ENCODE data around the gene LSM14B.

LSM14B gene

GRCh38 chr20:62137478-62138203 is 15.4 kb downstream of the LSM14B start:
- CTCF ChIA-PET, result interaction anchor here (0.7 to 11.6 kb wide), 12 partner anchors 10 to 128 kb away, joined by 3 to 134 read pairs (median 5); no protein-coding TSS in a partner anchor
- H3K4me3 ChIP-seq (ENCODE audit: low read depth, low read length), result no peak overlapping the region
- DNase-seq (ENCODE audit: low read depth, low spot score), result no peak
- TF ChIP-seq CTCF (IDR thresholded peaks at IDR 0.05; ENCODE audit: insufficient read depth, low read length, missing control alignments), result no peak
- POLR2A ChIA-PET, result no interaction called here

- H3K4me3 ChIP-seq (ENCODE audit: low read depth, low read length), result no peak overlapping the region
- CTCF ChIA-PET, result interaction anchor here (0.9 to 11.6 kb wide), 10 partner anchors 10 to 129 kb away, joined by 3 to 134 read pairs (median 6); no protein-coding TSS in a partner anchor
- TF ChIP-seq CTCF (IDR thresholded peaks at IDR 0.05; ENCODE audit: insufficient read depth, low read length, missing control alignments), result no peak
- DNase-seq (ENCODE audit: low read depth, low spot score), result no peak
- POLR2A ChIA-PET, result no interaction called here
Measured at GRCh38 chr20:62138204-62138543, 15.9 kb downstream of the LSM14B start.

- DNase-seq (ENCODE audit: low read depth, low spot score), result no peak
- no peak overlapping the region for H3K4me3 ChIP-seq (ENCODE audit: low read depth, low read length)
- CTCF ChIA-PET, result interaction anchor here (1.3 to 11.6 kb wide), 6 partner anchors 10 to 130 kb away, joined by 3 to 134 read pairs (median 17); no protein-coding TSS in a partner anchor
- POLR2A ChIA-PET, result no interaction called here
- TF ChIP-seq CTCF (IDR thresholded peaks at IDR 0.05; ENCODE audit: insufficient read depth, low read length, missing control alignments), result no peak
Measured at GRCh38 chr20:62138912-62139311, 16.6 kb downstream of the LSM14B start.

- ChIA-PET POLR2A (no interaction called here), CTCF (interaction anchor here (1.5 to 11.6 kb wide), 5 partner anchors 11 to 130 kb away, joined by 3 to 134 read pairs (median 18); no protein-coding TSS in a partner anchor)
- DNase-seq (ENCODE audit: low read depth, low spot score), result no peak
- no peak for TF ChIP-seq CTCF (IDR thresholded peaks at IDR 0.05; ENCODE audit: insufficient read depth, low read length, missing control alignments)
- H3K4me3 ChIP-seq (ENCODE audit: low read depth, low read length), result no peak overlapping the region
Measured at GRCh38 chr20:62139636-62140035, 17.4 kb downstream of the LSM14B start.

- ChIA-PET CTCF (interaction anchor here (0.7 to 11.6 kb wide), 8 partner anchors 9 to 132 kb away, joined by 3 to 134 read pairs (median 5); no protein-coding TSS in a partner anchor), POLR2A (no interaction called here)
- H3K4me3 ChIP-seq (ENCODE audit: low read depth, low read length), result peak overlapping the region; percentile 76
- no peak for DNase-seq (ENCODE audit: low read depth, low spot score)
- no peak for TF ChIP-seq CTCF (IDR thresholded peaks at IDR 0.05; ENCODE audit: insufficient read depth, low read length, missing control alignments)
Measured at GRCh38 chr20:62141043-62141396, 18.7 kb downstream of the LSM14B start.

GRCh38 chr20:62141397-62142251 is 19.3 kb downstream of the LSM14B start:
- ChIA-PET CTCF (interaction anchor here (0.7 to 11.6 kb wide), 8 partner anchors 9 to 132 kb away, joined by 3 to 134 read pairs (median 5); no protein-coding TSS in a partner anchor), POLR2A (interaction anchor here (0.9 to 1.3 kb wide), 2 partner anchors 9 to 75 kb away, joined by 3 to 4 read pairs; no protein-coding TSS in a partner anchor)
- no peak for DNase-seq (ENCODE audit: low read depth, low spot score)
- TF ChIP-seq CTCF (IDR thresholded peaks at IDR 0.05; ENCODE audit: insufficient read depth, low read length, missing control alignments), result peak; percentile 37
- peak overlapping the region; percentile 76 for H3K4me3 ChIP-seq (ENCODE audit: low read depth, low read length)
